ENCODE results near the gene ZFPM1. TPM values are rescaled to one million over a fixed set of nuclear protein-coding genes. Genes with fewer than 3 reads are reported as not detected.

ZFPM1 gene
- polyA plus RNA-seq, 1 experiment, result 0.22 TPM

- CTCF ChIA-PET, result no interaction called here
- no peak for DNase-seq (ENCODE audit: low read depth)
- Histone ChIP-seq H3K27me3 (ENCODE audit: control insufficient read depth, insufficient read depth, low read length) (no peaks in the 10 kb centered on the region), H3K36me3 (ENCODE audit: control insufficient read depth, insufficient read depth, low read length) (no peaks in the 10 kb centered on the region), H3K4me3 (ENCODE audit: low read depth, low read length) (no peak overlapping the region)
- POLR2A ChIA-PET, result interaction anchor here (0.5 kb wide), 1 partner anchor 647 kb away, joined by 3 read pairs; no protein-coding TSS in a partner anchor
- no peak for TF ChIP-seq CTCF (IDR thresholded peaks at IDR 0.05; ENCODE audit: insufficient read depth, low read depth, low read length)
Observed at GRCh38 chr16:88507231-88507743, 54.2 kb downstream of the ZFPM1 start.

GRCh38 chr16:88508376-88508867 is 55.3 kb downstream of the ZFPM1 start:
- Histone ChIP-seq H3K4me3 (ENCODE audit: low read depth, low read length) (no peak overlapping the region), H3K27me3 (ENCODE audit: control insufficient read depth, insufficient read depth, low read length) (no peaks in the 10 kb centered on the region), H3K36me3 (ENCODE audit: control insufficient read depth, insufficient read depth, low read length) (no peaks in the 10 kb centered on the region)
- CTCF ChIA-PET, result no interaction called here
- TF ChIP-seq CTCF (IDR thresholded peaks at IDR 0.05; ENCODE audit: insufficient read depth, low read depth, low read length), result no peak
- POLR2A ChIA-PET, result no interaction called here
- no peak for DNase-seq (ENCODE audit: low read depth)

GRCh38 chr16:88508868-88509748 is 56.0 kb downstream of the ZFPM1 start:
- POLR2A ChIA-PET, result no interaction called here
- no peaks in the 10 kb centered on the region for H3K27me3 ChIP-seq (ENCODE audit: control insufficient read depth, insufficient read depth, low read length)

GRCh38 chr16:88509749-88510069 is 56.6 kb downstream of the ZFPM1 start:
- no peaks in the 10 kb centered on the region for H3K27me3 ChIP-seq (ENCODE audit: control insufficient read depth, insufficient read depth, low read length)

More at GRCh38 chr16:88508868-88509748, 56.0 kb downstream of the ZFPM1 start:
- no peak for TF ChIP-seq CTCF (IDR thresholded peaks at IDR 0.05; ENCODE audit: insufficient read depth, low read depth, low read length)
- CTCF ChIA-PET, result interaction anchor here (0.9 kb wide), 1 partner anchor 27 kb away, joined by 3 read pairs; no protein-coding TSS in a partner anchor
- no peak for DNase-seq (ENCODE audit: low read depth)
- Histone ChIP-seq H3K36me3 (ENCODE audit: control insufficient read depth, insufficient read depth, low read length) (no peaks in the 10 kb centered on the region), H3K4me3 (ENCODE audit: low read depth, low read length) (no peak overlapping the region)

More at GRCh38 chr16:88509749-88510069, 56.6 kb downstream of the ZFPM1 start:
- ChIA-PET POLR2A (no interaction called here), CTCF (interaction anchor here (0.9 kb wide), 1 partner anchor 28 kb away, joined by 3 read pairs; no protein-coding TSS in a partner anchor)
- no peaks in the 10 kb centered on the region; the same call in 1 of the 2 replicates for H3K36me3 ChIP-seq (ENCODE audit: control insufficient read depth, insufficient read depth, low read length)
- H3K4me3 ChIP-seq (ENCODE audit: low read depth, low read length), result no peak overlapping the region
- no peak for TF ChIP-seq CTCF (IDR thresholded peaks at IDR 0.05; ENCODE audit: insufficient read depth, low read depth, low read length)
- no peak for DNase-seq (ENCODE audit: low read depth)
